Stimulated activated CD4-positive, alpha-beta T cell treated with anti-CD3 and anti-CD28 coated beads, Interleukin-15, amount 100 ng/mL, for 1 hour (primary cell): ENCODE results near the gene CCL28.

ENCODE experiments used
- DNase-seq, 2 donors: peaks; one replicate each; pipeline ENCODE4 v3.0.0-alpha.2; 2020; ENCODE audit warnings: low read depth in 1 of 2, low spot score in 1 of 2

Gene CCL28

DNA sequence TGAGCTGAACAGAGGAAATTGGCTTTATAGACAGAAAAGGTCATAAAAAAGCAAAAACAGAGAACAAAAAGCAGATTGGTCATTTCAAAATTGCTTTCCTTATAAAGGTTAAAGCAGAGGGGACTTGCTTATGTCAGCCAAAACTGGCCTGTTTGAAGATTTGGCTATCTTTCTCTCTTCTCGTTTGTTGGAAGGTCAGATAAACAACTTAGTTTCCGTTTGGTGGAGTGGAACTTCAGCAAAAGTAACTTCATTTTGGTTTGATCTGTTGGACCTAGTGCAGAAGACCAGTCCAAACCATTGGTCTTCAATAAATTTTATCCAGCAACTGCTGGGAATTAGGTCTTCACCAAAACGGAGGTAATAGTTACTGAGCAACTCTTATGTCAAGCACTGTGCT lies 53.9 kb downstream of the CCL28 start:
- DNase-seq, result no peak

DNA sequence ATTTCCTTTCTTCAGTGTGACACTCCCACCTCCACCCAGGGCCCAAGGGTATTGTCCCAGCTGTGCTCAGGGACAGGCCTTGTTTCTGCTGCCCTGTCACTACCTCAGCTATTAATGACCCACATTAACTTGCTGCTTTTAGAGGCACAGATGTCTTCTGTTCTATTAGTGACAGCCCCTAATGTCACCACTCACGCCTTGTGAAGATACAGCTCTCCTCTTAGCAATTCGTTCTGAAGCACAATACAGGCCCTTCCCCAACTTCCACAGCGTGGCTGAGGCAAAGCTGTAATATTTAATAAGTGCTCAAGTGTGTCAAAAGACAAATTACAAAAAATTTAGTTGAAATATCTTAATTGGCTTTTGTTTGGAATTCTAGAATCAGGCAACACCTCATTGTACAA lies 54.3 kb downstream of the CCL28 start:
- no peak for DNase-seq

DNA sequence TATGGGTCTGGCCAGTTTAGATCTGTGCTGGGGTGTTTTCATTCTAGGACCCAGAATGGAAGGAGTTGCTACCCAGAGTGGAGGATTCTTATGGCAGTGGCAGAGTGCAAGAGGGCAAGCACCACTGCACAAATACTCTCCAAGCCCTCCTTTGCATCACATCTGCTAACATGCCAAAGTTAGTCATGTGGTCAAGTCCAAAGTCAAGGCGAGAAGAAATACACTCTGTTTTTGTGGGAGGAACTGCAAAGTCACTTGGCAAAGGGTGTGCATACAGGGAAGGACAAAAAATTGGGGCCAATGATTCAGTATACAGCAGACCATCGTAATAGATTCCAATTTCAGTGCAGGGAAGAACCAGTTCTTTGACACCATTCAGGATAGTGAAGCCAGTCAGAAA lies 55.1 kb downstream of the CCL28 start:
- DNase-seq, result no peak

DNA sequence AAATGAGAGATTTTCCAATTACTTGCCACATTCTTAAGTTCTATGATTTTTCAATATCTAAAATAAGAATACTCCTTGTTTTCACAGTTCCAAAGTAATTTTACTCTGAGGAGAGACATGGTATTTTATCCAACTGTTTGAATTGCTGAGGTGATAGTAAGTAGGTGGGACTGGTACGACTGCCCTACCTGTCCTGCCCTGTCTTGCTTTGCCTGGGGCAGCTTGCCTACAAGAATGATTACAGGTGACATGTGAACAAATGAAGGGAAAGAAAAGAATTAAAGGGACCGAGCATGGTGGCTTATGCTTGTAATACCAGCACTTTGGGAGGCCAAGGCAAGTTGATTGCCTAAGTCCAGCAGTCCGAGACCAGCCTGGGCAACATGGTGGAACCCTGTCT lies 57.4 kb downstream of the CCL28 start:
- no peak for DNase-seq

- no peak for DNase-seq
Measured at GRCh38 chr5:43353668-43354067, 58.5 kb downstream of the CCL28 start.

GRCh38 chr5:43352915-43353314 lies 59.3 kb downstream of the CCL28 start:
- DNase-seq, result no peak

GRCh38 chr5:43352131-43352530 lies 60.1 kb downstream of the CCL28 start:
- no peak for DNase-seq

DNA sequence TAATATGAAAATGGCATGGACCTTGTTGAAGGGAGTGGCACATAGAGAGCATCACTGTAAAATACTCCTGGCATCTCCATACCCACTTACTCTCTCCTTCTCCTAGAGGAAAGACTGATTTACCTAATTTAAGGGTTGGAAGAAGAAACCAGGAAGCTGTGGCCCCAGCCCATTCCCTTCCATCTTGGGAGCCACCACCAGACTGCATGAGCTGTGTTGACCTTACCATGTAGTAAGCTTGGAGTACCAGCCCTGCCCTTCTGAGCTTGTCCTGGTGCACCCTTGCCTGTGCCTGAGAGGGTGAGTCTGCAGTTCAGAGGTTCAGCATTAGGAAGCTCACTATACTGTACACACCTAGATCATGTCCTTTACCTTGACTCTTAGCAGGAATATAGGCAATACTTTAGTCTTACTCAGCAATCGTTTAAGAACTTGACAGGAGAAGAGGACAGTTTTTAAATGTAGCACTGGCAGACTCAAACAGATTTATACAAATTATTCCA lies 63.3 kb downstream of the CCL28 start:
- DNase-seq, result no peak

- DNase-seq, result no peak
Measured at GRCh38 chr5:43348207-43348606, 64.0 kb downstream of the CCL28 start.

- DNase-seq, result no peak
Measured at GRCh38 chr5:43338862-43339261, 73.3 kb downstream of the CCL28 start.

DNA sequence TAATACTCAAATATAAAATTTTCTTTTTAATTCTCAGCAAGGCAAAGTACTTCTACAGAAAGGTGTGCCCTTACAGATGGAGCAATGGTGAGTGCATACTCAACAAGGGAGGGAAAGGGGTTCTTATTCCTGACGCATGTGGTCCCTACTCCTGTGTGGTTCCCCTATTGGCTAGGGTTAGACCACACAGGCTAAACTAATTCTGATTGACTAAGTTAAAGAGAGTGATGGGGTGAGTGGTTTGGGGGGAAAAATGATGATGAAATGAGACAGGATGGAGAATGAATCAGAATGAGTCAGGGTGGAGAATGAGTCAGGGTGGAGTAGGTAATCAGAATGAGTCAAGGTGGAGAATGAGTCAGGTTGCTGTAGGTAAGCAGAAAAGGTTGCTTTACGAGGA lies 76.0 kb downstream of the CCL28 start:
- no peak for DNase-seq

DNA sequence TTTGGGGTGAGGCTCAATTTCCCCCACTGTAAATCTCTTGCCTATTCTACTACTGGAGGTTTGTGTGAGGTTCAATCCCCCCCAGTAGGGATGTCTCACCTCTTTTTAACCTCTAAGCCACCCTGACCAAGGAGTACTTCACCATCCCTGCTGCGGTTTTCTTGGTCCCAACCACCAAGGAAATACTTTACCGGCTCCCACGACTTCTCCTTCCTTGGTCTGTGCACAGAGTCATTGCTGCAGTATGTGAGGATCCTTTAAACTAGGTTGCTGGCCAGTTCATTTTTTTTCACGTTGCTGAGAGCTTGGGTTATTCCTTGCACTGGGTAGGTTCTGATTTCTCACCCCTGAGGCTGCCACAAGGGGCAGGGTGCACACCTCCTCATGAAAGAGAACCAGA lies 76.5 kb downstream of the CCL28 start:
- no peak for DNase-seq

DNA sequence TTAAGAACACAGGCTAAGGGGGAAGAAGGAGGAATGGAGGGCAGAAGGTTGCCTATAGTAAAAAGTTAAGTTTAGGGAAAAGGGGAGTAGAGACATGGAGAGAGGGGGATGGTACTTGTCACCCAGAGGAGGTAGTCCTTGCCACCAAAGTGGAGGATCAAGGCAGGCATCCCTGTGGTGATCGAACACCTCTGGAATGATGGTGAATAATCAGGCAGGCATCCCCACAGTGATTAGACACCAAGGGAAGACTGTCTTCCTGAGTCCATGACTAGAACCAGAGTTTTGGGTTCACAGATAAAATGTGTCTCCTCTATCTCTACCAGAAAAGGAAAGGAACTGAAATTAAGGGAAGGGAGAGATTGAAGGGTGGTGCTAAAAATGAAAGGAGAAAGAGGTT lies 79.8 kb downstream of the CCL28 start:
- no peak for DNase-seq
